Measurements from ENCODE around the gene ATAD1. TPM values are rescaled to one million over a fixed set of nuclear protein-coding genes. Genes with fewer than 3 reads are reported as not detected.

The ATAD1 gene
- total and polyA plus RNA-seq, 2 of the 4 experiments (the other 2 are of a cell fraction): 12.7 to 21.9 TPM

DNA sequence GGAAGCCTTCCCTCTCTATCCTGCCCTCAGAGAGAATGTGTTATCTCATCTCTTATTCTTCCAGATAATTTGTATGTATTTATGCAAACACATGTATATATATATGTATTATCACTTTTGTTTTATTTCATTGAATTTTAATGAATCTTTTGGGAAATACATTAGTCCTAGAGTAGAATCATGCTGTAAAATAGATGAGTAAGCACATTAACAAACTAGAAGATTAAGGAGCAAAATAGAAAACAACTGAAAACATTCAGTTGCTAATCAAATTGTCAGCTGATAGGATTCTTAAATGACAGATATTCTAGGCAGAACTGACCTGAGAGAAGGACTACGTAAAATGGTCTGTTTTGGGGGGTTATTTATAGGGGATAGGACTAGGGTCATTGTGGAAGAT, 34.1 kb upstream of the ATAD1 start:
- Histone ChIP-seq H3K27ac (ENCODE audit: insufficient read depth, low read length) (no peak overlapping the region), H3K4ac (ENCODE audit: low read depth, low read length) (no peak overlapping the region), H2BK120ac (ENCODE audit: low read depth, low read length) (no peak overlapping the region), H4K20me1 (ENCODE audit: insufficient read depth, low read length) (no peaks in the 10 kb centered on the region), H3K56ac (ENCODE audit: extremely low read depth, insufficient read depth, low read length) (no peak overlapping the region), H3K36me3 (ENCODE audit: control insufficient read depth, insufficient read depth, low read length) (no peaks in the 10 kb centered on the region), H2AK5ac (ENCODE audit: low read depth, low read length) (no peak overlapping the region), H3K4me3 (ENCODE audit: insufficient read depth, low read depth, low read length) (no peak overlapping the region), H3K18ac (ENCODE audit: low read depth, low read length) (no peak overlapping the region), H4K91ac (ENCODE audit: insufficient read depth, low read depth, low read length) (no peak overlapping the region), H2BK15ac (ENCODE audit: low read depth, low read length) (no peak overlapping the region), H2AFZ (replicated peaks; ENCODE audit: low read length, poor library complexity) (no peak overlapping the region), H2BK20ac (ENCODE audit: low read depth, low read length) (no peak overlapping the region), H3K4me1 (ENCODE audit: control insufficient read depth, insufficient read depth, low read length) (no peaks in the 10 kb centered on the region), H4K8ac (ENCODE audit: low read depth in 2 of 2, low read length in 2 of 2) (no peak overlapping the region), H3K9ac (ENCODE audit: low read depth, low read length) (no peak overlapping the region), H3K14ac (replicated peaks; ENCODE audit: low read depth, low read length) (no peak overlapping the region), H3K79me1 (ENCODE audit: low read depth in 1 of 2, low read length in 2 of 2) (no peaks in the 10 kb centered on the region), H4K5ac (ENCODE audit: low read depth, low read length) (no peak overlapping the region), H3K23ac (ENCODE audit: low read depth, low read length) (no peak overlapping the region), H3K9me3 (ENCODE audit: control insufficient read depth, insufficient read depth, low read length) (no peaks in the 10 kb centered on the region), H3K9me1 (ENCODE audit: insufficient read depth, low read length) (no peaks in the 10 kb centered on the region), H3K27me3 (ENCODE audit: control insufficient read depth, insufficient read depth, low read length) (no peaks in the 10 kb centered on the region), H2AK9ac (replicated peaks; ENCODE audit: low read depth, low read length, poor library complexity) (no peak overlapping the region), H2BK5ac (ENCODE audit: low read depth, low read length, poor library complexity, severe bottlenecking) (no peak overlapping the region), H3K4me2 (ENCODE audit: low read depth, low read length) (no peak overlapping the region)
- TF ChIP-seq BHLHE40 (IDR thresholded peaks at IDR 0.05; ENCODE audit: low read depth, low read length) (no peak), MAFK (IDR thresholded peaks at IDR 0.05; ENCODE audit: low read depth, low read length) (peak; percentile 77)
- CTCF ChIA-PET: no interaction called here
- in situ Hi-C loops (cut with MboI; ENCODE audit: low sequenced_read_pairs): no loop called here
- DNase-seq (no peak), ATAC-seq (ENCODE audit: low read depth) (no peak)
- intact Hi-C loops (cut with micrococcal nuclease): no loop called here
- POLR2A ChIA-PET (ENCODE audit: unreplicated experiment): no interaction called here
- no TSS peak for BruUV-seq (replicated peaks)
- dilution Hi-C loops (cut with HindIII; ENCODE audit: low sequenced_read_pairs, unreplicated experiment): no loop called here
- no CpG with 5 or more reads among the region's 1 CpG for whole genome bisulfite sequencing, 2 experiments (ENCODE audit: extremely low coverage in 2 of 2, insufficient read length in 1 of 2)

Data from IMR-90 (cell line).